ENCODE results near the gene NHLRC4.
A peak's percentile ranks its signal among the peaks of the same experiment; 100 is the strongest.

NHLRC4 gene, protein sequence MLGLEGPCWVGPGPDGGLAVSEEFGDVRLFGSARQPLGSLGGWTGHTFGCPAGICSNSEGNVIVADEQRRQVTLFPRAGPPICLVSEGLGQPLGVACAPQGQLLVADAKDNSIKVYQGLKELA

DNA sequence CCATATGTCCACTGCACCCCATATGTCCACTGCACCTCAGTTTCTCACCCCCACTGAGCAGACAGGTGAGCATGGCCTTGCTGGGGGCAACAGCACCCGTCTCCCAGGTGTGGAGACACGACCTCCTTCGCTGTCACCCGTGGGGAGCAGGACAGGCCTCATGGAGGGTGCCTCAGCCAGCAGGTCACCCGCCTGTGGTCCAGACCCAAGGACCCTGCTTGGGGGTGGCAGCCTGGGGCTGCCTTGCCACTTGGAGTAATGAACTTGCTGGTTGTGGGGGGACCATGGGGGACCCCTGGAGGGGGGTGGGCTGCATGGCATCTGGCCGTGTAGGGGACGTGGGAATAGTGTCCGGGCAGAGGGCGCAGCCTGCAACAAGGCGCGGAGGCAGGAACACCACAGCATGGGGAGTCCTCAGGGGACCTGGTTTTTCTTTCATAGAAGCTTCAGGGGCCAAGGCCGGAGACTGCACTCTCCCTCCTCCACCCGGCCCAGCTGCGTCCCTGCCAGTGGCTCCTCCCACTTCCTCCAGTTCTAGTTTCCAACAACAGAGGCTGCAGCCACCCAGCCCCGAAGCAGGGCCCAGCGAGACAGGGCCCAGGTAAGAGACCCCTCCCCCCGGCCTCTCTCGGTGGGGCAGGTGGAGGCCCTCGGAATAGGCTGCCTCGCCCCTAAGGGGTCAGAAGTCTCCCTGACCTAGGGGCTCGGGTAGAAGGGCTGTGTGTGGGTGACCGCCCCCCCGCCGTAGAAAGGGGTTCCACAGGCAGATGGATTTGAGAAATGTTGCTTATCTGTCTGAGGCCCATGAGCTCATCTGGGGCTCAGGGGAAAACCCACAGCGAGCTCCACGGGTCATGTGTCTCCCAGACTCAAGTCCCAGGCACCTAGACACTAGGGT, at the start of gene NHLRC4:
TSS of gene NHLRC4 (plus strand) at position 531 of the 898 bp plus-strand sequence. CDS start 1,043 bp downstream, outside the sequence.
- peak; percentile 67 to 71 for DNase-seq

DNA sequence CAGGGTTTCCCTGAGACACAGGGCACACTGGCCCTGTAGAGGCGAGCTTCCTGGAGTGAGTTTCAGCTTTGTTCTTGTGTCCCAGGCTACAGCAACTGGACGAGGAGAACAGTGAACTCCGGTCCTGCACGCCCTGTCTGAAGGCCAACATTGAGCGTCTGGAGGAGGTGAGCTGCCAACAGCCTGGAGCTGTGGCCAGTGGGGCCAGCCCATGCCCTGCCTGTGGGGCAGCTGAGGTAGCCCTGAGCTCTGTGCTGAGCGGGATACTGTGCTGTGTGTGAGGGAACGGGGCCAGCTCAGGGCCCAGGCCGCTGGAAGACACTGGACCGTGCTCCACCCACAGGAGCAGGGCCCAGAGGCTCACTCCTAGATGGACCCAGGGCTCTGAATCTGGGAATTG, 47.9 kb upstream of the NHLRC4 start:
- DNase-seq = no peak

DNA sequence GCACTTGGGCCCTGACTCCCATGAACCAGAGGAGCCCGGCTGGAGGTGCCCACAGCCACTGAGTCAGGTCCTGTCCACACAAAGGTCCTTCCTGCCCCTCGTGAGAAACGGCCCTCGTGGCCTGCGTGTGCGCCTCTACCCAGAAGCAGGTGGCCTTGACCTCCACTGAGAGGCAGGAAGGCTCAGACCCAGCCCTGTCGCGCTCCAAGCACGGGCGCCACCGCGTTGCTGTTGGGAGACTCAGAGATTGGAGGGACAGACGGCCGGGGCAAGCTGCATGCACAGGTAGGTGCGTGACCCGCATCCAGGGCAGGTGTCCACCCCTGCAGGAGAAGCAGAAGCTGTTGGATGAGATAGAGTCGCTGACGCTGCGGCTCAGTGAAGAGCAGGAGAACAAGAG, 47.4 kb upstream of the NHLRC4 start:
- DNase-seq = no peak

DNA sequence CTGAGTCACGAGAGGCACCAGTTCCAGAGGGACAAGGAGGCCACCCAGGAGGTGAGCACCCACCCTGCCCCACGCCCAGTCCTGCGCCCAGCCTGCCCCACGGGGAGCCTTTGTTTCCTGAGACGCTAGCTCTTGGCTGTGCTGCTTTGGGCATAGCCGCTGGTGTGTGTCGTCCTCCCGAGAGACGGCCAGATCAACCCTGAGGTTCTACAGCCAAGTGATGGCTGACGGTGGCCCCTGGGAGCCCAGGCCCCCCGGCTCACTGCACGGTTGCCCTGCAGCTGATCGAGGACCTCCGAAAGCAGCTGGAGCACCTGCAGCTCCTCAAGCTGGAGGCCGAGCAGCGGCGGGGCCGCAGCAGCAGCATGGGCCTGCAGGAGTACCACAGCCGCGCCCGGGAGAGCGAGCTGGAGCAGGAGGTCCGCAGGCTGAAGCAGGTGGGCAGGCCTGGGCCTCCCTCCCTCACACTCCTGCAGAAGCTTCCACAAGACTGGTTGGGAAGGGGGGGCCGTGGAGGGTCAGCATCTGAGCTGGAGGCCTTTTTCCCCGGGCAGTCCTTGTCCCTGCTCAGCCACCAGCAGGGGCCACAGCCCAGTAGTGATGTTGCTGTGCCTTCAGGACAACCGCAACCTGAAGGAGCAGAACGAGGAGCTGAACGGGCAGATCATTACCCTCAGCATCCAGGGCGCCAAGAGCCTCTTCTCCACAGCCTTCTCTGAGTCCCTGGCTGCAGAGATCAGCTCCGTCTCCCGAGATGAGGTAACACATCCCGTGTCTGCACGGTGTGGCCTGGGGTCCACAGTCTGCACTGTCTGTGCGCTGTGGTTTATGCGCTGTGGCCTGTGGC, 46.7 kb upstream of the NHLRC4 start:
- DNase-seq = no peak

DNA sequence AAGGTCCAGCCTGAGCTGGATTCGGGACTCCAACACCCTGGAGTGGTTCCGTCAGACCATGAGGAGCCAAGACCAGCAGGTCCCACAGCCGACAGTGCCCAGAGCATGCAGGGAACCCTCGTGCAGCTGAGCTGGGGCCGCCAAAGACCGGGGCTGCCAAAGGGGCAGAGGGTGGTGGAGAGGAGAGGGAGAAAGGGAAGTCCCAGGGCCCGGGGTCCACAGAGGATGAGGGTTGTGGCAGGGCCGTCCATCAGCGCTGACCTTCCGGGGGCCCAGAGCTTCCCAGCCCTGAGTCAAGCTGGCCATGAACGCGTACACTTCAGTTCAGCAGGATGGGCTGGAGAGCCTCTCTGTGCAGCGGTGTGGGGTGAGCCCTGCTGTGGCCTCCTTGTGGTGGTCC, 46.0 kb upstream of the NHLRC4 start:
- DNase-seq = no peak

DNA sequence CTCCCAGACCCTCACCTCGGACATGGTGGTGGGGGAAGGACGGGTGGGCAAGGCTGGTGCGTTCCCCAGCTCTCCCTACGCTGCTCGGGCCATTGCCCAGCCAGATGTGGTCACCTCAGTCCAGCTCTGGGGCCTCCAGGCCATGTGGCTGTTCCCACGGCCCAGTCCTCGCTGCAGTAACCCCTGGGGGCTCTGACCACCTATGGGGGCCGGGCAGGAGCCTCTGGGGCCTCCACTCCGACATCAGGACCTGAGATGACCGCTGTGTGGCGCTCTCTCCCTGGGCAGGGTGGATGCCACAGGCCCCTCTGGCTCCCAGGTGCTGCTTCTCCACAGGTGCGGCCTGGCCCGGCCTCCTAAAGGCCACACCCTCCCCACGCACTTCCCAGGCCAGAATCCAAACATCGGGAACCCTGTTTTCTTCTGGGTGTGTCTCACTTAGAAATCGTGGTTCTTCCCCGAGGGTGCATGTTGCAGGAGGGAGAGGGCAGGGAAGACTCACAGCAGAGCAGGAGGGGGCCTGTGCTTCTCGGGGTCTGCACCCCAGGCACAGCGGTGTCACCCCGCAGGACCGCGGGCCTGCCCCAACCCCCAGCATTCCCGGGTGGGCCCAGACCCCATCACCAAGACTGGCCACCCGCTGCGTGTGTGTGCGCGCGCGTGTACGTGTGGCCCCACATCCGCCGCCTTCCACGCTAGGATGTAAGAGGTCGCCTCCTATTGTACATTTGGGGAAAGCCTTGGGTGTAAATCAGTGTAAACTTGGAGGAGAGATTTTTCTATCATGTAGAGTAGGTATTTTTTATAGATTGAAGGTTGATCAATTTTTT, 45.2 kb upstream of the NHLRC4 start:
- no peak for DNase-seq

DNA sequence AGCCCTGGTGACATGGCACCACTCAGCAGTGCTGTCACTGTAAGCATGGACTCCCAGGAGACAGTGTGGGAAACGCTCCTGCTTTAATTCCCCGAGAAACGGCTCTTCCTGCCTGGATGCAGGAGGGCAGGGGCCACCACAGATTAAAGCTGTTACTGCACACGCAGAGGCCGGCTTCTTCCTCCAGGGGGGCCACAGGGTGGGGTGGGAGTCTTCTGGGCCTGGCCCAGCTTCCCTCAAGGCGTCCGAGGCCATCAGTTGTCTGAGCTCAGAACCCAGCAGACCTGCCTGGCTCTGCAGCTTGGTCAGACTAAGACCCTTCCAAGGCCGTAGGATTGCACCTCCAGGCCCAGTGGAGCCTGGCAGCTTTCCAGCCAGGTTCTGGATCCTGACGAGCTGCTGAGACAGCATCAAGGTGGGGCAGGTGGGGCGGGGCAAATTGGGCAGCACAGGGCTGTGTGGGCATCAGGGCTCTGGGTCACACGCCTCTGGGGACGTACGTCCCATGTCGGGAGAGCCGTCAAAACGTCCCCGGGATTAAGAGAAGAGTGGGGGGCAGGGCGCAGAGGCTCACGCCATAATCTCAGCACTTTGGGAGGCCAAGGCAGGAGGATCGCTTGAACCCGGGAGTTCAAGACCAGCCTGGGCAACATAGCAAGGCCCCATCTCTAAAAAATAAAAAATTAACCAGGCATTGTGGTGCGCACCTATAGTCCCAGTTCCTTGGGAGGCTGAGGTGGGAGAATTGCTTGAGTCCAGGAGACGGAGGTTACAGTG, 44.3 kb upstream of the NHLRC4 start:
- no peak for DNase-seq

DNA sequence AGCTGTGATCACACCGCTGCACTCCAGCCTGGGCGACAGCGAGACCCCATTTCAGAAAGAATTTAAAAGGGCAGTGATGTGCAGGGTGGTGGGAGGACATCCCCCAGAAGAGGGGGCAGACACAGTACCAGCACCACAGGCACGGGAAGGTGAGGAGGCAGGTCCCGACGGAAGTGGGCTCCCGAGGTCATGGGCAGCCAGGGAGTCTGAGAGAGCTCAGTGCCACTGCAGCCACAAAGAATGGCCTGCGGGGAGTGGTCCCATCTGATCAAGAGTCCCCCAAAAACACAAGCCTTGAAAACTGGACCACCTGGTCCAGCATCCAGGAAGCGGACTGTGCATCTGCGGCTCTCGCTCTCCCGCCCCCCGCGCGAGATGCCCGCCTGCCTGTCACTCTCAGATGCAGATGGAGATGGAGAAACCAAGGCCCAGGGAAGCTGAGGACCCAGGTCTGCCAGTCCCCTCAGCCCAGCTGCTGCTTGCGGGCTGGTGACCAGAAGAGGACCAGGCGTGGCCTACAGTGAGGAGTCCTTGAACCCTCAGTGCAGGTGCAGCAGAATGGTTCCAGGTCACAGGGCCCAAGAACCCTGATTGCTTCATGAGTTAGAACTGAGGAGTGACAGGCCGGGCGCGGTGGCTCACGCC, 43.6 kb upstream of the NHLRC4 start:
- no peak for DNase-seq

DNA sequence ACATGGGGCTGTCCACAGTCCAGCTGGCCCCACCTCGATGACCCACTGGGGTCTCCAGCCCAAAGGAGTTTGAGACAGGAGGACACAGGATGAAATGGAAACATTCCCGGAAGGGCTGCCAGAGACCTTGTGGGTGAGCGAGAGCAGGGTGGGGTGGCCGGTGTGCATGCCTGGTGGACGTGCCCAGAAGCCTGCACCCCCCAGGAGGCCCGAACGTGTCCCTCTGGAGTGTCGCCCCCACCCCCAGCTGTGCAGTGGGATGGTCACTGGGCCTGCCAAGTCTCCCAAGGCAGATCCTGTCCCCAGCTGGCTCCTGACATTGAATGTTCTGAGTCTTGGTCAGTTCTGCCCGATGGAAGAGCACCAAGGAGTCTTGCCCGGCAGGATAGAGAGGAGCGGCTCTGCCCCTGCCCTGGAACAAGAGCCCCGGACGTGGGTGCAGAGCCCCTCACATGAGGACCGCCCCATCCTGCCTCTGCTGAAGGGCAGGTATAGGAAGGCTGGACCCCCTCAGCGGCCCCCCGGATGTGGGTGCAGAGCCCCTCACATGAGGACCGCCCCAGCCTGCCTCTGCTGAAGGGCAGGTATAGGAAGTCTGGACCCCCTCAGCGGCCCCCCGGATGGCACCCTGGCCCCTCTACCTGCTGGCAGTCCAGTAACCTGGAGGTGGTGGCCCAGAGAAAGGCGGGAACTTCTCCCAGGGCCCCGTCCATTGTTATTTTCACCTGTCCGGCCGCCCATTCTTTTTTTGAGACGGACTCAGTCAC, 42.3 kb upstream of the NHLRC4 start:
- no peak for DNase-seq

DNA sequence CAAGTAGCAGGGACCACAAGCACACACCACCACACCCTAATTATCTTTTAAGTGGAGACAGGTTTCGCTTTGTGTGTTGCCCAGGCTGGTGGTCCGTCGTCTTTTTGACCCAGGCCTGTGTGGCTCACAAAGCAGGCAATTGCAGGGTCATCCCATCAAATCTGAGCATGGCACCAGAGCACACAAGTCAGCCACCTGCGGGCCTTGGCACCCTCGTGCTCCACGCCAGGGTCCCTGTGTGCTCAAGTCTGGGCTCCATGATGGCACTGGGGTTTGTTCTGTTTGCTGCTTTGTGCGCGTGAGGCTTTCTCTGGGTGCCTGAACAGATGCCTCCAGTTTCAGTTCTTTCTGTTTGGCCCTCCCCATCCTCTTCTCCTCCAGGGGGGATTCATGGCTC, 41.7 kb upstream of the NHLRC4 start:
- no peak for DNase-seq

DNA sequence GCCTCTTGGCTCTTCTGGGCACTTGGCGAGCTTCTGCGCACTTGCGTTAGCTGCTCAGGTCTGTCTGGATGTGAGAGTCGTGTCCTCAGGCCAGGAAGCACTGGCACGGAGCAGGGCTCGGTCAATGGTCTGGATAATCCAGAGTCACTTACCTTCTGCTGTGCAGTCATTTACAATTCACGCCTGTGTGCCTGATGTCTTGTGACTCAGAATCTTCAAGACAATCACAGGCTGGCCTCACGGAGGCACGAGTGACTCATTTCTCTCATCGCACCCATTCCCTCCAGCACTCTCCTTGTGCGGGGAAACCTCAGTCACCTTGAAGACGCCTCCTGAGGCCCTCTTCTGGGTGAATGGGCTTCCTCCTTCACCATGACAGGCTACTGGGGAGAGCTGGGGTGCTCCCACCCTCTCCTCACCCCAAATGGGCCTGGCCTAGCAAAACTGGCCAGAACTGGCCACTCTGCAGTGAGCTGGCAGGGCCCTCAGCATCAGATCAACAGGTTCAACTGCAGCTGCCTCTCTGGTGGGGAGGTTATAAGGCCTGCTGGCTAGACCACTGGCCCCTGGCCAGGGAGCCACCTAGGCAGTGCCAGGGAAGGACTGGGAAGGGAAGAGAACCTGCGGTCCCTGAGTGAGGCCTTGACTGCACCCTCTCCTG, 41.2 kb upstream of the NHLRC4 start:
- DNase-seq = peak; percentile 84 to 85

DNA sequence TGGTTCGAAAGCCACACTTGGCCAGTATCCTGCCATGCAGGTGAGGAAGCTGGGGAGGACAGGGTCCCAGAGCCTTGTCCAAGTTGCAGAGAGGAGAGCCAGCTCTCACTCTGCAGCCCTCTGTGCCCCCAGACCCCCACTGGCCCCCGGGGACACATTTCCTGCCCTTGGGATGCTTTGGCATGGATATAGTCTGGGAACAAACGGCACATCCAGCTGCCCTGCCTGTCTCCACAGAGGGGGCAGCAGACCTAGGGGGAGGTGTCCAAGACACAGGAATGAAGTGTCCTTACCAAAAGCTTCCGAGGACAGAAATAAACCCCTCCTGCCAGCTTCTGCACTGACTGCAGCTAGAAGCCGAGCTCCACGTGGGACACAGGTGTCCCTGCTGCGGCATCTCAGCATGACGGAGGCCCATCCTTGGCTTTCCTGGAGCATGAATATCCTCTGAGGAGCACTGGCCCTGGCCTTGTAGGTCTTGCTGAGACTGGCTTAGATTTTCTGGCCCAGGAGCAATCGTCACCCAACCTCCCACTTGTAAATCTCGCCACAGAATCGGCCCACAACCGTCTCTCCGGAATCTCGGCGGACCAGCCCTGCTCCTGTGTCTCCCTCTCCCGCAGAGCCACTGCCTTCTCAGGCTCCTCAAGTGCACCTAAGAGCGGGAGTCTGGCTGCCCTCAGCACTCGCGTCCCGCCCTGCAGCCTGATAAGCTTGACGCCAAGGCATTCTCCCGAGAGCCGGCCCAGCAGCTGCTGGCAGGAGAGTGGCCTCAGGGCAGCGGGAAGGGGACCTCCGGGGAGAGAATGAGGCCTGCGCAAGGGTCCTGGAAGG, 40.4 kb upstream of the NHLRC4 start:
- peak in 1 of 2 experiments; percentile 68 for DNase-seq

DNA sequence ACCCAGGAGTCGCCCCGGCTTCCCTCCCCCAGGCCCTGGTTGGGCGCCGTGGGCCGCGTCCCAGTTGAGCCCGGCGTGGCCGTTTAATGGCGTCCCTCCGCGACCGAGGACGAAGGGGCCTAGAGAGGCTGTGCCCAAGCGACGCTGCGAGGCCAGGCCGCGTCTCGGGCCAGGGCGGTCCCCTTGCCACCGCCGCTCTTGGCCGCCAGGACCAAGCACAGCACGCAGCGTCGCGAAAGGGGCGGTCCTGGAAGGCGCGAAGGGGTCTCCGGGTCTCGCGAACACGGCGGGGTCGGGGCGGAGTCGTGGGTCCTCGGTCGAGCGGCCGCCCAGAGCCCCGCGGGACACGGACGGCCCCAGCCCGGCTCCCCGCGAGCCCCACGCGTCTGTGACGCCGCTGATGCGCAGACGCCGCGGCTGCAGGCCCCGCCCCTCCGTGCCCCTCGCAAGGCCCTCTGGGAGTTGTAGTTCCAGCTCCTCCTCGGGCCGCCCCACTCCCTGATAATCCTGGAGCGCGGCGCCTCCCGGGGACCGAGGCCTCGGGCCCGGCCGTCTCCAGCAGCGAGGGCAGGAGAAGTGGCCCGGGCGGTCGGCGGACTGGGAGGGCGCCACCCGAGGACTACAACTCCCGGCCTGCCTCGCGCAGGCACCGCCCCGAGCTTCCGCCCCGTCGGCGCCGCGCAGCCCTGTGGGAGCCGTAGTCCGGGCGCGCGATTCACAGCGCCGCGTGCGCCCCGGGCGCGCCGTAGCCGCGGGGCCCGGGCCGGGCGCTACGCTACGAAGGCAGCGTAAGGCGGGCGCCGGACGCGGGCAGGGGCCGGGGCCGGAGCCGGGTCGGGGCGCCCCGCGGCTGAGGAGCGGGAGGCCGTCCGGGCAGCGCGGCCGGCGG, 39.5 kb upstream of the NHLRC4 start, which contains the start of gene CAPN15:
TSS of gene CAPN15 (plus strand) at position 698 of the 889 bp plus-strand sequence. CDS start 19,127 bp downstream, outside the sequence.
- DNase-seq = peak; percentile 92 to 93

DNA sequence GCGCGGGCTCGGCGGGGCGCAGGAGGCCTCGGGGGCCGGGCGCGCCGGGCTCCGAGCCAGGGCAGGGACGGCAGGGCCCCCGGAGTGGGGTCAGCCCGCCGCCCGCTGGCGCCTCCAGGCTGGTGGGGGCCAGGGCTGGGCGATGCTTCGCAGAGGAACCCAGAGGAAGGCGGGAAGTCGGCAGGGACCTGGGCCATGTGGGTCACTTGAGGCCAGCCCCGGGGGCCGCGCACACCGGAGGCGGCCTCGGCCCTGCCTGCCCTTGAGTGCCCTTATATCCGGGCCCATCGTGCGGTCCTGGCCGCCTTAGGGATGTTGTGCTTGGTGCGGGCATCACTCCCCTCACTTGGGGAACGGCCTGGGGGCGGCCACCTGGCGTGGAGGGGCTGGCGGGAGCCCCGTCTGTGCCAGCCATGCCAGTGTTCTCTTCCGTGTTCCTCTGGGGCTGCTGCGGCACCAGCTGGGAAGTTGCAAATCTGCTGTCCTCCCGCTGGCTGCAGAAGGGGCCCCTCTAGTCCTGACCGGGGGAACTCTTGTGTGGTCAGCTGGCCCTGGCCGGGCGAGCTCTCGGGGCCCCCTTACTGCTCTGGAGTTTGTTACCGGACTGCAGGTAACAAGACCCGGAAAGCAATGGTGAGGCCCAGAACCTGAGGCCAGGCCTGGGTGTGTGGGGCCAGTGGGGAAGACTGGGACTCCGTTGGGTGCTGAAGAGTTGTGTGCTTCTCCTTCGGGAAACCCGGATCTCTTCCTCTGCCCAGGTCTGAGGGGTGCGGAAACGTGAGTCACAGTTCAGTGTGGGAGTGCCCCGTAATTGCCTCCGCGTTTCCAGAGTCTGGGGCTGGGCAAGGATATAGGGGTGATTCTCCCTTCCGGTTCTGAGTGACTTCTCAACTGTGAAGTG, 38.4 kb upstream of the NHLRC4 start:
- DNase-seq = peak; percentile 65 to 72

DNA sequence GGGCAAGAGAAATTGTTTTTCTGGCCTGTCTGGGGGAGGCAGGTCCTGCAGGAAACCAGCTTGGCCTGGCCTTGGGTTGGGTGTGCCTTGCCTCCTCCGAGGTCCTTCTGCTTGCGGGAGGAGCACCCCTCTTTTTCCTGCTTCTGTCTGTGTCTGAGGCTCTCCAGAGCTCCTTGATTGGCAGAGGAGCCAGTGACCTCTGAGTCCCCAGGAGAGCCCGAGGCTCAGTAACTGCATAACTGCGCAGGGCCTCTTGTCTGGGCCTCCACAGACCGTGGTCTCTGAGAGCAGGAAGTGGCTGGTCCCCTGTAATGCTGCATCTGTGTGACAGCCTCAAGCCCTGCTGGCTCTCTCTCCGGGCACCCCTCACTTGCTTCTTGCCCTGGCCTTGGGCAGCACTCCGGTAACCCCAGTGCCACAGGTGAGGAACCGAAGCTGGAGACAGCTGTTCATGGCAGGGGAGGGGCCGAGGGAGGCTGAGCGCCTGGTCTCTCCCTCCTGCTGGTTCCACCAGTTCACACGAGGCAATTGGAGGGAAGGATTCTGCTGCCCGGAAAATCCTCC, 37.7 kb upstream of the NHLRC4 start:
- DNase-seq = no peak

DNA sequence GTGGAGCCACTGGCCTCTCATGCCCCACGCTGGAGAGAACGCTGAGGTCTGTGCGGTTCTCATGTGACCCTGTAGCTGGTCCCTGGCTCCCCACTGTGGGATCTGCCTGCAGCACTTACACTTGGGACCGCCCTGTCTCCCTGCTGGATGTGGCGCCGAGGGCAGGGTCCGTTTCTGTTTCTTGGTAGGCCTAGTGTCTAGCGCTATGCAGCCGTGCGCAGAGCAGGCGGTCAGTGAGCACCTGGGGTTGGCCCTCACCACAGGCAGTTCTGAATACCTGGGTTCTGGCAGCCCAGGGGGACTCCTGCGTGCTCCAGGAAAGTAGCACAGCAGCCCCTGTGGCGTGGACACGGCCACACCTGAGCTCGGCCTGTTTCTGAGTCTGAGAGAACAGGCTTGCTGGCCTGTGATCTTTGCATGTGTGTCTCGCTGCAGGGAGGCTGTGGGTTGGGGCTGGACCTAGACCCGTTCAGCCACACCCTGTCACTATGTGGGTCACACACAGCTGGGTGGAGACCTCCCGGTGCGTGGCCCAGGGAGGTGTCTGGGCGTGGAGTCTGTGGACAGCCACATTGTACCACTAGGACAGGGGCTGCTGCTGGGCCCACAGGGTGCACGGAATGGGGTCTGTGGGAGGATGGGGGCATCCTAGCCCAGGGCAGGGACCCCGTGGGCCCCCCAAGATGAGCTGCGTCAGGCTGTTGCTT, 36.5 kb upstream of the NHLRC4 start:
- no peak for DNase-seq

All from activated T-cell treated with anti-CD3 and anti-CD28 coated beads, Interleukin-2, amount 50 U/mL, for 48 hours (primary cell).